ENCODE results near the gene DRAXIN.

DNA sequence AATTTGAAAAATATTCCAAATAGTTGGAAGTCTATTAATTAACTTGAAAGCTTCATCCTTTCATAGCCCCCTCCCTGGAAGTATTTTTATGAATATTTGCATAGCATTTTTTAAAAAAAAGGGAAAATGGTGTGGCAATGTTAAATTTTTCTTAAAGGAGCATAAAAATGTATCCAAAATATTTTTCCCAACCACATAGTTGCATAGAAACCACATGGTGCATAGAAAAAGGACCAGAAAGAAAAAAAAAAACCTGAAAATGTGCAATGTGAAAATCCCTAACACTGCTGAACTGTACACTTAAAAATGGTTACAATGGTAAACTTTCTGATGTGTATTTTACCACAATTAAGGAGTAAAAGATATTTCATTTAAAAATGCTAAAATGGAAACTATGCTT, 78.5 kb downstream of the DRAXIN start:
- TF ChIP-seq, protein P1, sequence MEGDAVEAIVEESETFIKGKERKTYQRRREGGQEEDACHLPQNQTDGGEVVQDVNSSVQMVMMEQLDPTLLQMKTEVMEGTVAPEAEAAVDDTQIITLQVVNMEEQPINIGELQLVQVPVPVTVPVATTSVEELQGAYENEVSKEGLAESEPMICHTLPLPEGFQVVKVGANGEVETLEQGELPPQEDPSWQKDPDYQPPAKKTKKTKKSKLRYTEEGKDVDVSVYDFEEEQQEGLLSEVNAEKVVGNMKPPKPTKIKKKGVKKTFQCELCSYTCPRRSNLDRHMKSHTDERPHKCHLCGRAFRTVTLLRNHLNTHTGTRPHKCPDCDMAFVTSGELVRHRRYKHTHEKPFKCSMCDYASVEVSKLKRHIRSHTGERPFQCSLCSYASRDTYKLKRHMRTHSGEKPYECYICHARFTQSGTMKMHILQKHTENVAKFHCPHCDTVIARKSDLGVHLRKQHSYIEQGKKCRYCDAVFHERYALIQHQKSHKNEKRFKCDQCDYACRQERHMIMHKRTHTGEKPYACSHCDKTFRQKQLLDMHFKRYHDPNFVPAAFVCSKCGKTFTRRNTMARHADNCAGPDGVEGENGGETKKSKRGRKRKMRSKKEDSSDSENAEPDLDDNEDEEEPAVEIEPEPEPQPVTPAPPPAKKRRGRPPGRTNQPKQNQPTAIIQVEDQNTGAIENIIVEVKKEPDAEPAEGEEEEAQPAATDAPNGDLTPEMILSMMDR (IDR thresholded peaks at IDR 0.05): no peak
- no peak for TF ChIP-seq POLR2A (IDR thresholded peaks at IDR 0.05)

All from heart left ventricle (tissue), 13 donors.